ENCODE results near the gene LYPD5.

Gene LYPD5

DNA sequence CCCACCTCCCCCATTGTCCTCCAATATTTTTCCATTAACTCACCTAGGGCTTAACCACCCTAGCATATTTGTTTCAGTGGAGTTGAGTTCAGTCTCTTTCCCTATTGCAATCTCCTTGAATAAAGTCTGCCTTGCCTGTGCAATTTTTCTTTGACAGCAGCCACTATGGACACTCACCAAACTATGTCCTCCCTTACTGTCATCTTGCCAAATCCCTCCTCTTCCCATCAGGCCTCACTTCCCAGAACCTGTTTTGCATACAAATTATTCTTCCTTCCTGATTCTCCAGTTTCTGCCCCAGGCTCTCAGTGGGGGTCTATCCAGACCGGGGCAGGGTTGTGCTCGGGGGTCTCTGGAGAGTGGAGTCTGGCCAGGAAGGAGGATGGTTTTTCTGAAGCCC, 2.2 kb upstream of the LYPD5 start:
- DNase-seq: no peak

DNA sequence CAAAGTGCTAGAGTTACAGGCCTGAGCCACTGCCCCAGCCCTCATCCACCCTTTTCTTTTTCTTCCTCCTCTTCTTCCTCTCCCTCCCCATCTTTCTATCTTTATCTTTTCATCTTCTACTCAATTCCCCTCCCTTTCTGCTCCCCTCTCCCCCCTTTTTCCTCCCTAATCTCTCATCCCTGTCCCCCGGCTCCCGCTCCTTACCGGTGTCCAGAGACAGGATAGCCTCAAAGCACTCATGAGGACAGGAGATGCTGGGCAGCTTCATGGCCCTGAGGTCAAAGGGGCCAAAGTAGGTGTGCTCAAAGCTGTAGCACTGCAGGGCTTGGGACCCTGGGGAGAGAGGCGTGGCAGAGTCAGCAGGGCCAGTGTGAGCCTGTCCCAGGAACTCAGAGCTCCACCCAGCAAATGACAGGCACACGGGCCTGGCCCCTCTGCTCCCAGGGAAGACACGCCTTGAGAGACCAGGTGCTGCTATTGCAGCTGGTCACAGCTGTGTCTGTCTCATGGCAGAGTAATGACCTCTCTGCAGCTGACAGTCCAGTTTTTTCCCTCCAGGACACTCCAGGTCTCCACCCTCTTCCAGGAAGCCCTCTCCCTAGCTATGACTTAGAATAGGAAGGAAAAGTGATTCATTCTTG, 2.6 kb downstream of the LYPD5 start:
- DNase-seq: no peak

DNA sequence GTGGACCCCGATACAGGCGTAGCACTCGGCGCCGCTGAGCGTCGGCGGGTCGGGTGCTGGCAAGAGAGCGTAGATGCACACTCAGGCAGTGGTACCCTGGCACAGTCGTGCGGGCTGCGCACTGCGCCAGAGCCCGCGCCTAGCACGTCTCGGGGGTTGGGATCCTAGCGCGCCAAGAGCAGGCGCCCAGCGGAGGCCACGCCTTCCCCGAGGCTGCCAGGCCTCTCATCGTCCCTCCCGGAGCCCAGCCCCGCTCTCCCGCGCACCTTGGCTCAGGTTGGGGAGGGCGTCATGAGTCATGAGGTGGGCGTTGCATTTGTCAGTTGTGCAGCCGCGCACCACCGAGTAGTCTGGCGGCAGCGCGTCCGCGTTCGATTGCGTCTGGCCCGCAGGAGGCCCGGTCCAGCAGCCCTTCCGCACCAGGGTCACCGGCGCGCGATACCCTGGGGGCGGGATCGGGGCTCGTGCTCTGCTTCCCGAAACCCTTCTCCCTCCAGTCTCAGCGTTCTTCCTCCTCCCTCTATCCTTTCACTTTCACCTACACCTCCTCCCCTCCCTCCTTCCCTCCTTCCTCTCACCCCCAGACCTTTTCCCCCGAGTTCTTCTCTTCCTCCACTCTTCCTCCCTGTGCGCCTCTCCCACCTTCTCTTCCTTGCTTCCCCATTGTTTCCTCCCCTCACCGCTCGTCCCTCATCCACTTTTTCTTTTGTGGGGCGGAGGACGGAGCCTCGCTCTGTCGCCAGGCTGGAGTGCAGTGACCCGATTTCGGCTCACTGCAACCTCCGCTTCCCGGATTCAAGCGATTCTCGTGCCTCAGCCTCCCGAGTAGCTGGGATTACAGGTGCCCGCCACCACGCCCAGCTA, 3.5 kb downstream of the LYPD5 start:
- peak; percentile 62 for DNase-seq

- DNase-seq: no peak
Observed at GRCh38 chr19:43798026-43798545, 4.2 kb downstream of the LYPD5 start.

DNA sequence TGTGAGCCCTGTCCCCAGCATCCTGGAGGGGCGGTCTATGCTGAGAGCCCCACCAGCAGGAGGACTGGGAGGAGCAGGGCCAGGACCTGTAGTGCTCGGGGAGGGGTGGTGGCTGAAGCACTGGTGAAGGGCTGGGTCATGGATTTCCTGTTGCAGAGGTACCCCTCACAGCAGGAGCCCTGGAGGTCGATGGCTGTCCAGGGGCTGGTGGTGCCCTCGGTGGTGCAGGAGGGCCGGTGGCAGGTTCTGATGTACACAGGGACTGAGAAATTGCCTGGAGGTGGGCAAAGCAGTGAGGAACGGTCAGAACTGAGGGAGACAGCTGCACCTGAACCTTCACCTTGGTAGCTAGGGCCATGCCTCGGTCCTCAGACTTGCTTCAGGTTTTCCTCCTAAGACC, 4.7 kb downstream of the LYPD5 start:
- DNase-seq: no peak

GRCh38 chr19:43797118-43797517, 5.1 kb downstream of the LYPD5 start:
- DNase-seq: no peak

GRCh38 chr19:43790587-43790986, 11.7 kb downstream of the LYPD5 start:
- DNase-seq: no peak

GRCh38 chr19:43789029-43789428, 13.2 kb downstream of the LYPD5 start:
- no peak for DNase-seq

GRCh38 chr19:43786665-43787064, 15.6 kb downstream of the LYPD5 start:
- no peak for DNase-seq

DNA sequence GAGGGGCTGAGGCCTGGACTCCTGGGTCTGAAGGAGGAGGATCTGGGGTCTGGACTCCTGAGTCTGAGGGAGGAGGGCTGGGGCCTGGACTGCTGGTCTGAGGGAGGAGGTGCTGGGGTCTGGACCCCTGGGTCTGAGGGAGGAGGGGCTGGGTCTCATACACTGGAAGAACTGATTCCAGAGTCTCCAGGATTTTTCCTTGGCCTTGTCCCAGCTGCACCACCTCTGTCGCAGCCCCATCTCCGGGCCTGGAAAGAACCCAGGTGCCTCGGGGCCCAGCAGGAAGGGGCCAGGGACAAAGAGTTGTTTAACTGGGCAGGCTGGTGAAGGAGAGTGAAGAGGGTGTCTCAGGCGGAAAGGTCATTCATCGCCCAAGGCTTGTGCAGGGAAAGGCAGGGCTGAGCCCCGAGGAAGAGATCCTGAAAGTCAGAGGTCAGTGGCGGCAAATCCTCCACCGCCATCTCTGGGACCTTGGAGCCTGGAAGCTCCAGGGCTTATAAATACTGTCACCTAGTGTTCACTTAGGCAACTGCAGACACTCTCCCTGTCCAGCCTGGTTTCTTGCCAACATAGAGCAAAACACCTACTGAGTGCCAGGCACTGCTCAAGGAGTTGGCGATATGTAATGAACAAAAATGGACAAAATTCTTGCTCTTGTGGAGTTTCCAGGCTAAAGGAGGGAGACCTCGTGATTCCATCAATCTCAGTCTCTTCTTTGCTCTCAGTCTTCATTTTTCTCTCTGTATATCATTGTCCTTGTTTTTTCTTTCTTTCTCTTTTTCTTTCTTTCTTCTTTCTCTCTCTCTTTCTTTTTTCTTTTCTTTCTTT, 17.1 kb downstream of the LYPD5 start:
- DNase-seq: peak; percentile 70

DNA sequence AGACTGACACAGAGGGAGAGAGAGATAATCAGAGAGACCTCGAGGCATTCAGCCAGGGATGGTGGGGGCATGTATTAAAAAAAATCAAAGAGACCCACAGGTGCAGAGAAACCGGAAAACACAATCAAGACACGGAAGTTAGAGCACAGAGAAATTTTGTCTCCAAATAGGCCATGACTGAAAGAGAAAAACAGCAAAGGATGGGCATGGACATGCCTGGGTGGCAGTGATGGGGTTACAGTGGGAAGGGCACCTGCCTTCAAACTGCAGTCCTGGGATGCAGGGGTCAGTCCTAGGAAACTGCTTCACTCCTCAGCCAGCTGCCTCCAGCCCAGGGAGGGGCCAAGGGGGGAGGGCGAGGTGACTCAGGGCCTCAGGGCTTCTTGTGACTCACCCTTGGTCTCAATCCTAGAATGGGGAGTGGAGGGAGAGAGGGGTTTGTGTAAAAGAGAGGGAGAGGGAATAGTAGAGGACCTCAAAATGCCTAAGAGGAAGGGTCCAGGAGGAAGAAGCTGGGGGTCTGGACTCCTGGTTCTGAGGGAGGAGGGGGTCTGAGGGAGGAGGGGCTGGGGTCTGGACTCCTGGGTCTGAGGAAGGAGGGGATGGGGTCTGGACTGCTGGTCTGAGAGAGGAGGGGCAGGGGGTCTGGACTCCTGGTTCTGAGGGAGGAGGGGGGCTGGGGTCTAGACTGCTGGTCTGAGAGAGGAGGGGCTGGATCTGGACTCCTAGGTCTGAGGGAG, 17.8 kb downstream of the LYPD5 start:
- DNase-seq: peak; percentile 74

DNA sequence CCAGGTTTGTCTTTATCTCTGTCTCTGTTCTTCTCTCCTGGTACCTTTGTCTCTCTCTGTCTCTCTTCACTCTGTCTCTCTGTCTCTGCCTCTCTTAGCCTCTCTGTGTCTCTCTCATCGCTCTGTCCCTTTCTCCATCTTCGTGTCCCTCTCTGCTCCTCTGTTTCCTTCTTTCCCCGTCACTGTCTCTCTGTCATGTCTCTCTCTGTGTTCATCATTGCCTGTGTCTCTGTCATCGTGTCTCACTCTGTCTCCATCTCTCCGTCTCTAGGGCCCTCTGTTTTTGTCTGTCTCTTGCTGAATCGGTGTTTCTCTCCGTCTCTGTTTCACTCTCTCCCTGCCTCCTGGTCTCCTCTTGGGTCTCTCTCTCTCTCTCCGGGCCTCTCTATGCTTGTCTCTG, 18.6 kb downstream of the LYPD5 start:
- DNase-seq: no peak

DNA sequence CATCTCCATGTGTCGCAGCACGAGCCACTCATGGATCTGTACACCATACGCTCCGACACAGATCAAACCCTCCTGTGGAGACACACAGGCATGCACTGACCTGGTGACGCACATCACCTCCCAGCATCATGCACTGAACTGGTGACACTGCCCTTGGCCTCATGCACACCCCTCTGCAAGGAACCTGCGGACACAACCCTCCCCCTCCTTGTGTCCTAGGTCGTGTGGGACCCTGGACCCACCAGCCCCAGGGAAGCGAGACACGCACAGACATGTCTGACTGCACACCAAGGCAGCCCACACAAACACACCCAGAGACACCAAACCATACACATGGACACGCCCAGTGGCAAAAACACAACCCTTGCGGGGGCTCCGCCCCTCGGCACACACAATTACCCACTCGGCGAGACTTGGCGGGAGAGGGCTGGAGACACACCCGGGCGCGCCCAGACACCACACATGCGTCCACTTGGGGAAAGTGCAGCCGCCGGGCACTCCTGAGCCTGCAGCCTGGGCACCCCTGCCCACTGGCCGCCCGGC, 19.5 kb downstream of the LYPD5 start:
- peak; percentile 42 for DNase-seq

DNA sequence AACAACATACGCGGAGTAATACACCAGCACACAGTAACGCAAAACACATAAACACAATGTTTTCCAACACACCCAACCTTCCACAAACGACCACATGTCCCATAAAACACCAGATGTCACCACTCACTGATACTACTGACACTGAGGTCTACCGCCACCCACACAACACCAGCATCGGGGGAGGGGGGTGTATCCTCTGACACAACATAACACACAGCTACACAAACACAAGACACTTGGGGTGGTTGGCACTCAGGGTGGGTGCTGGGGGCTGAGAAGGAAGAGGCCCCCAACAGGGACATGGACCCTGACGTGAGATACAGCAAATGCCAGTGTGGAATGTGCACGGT, 20.0 kb downstream of the LYPD5 start:
- DNase-seq: peak; percentile 11

DNA sequence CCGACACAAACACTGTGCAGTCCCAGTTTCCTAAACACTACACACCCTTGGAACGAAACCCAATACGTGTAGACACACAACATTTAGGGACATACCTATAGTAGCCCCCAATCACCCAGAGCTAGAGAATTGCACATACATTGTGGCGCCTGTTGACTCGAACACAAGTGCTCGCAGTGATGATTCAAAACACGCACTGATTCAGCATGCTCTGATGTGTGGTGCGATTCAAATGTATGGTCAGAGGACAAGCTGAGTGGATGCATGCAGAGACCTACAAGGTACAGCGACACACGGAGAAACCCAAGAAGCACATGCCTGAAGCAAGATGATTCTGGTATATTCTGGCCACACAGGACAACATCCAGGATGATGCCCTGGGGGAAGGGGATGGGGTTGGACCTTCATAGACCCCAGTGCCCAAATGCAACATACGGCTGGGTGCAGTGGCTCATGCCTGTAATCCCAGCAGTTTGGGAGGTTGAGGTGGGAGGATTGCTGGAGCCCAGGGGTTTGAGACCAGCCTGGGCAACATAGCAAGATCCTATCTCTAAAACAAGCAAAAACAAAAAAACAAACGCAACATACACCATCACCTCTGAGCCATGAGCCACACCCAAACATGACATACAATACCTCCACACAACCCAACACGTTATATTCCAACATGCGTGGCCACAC, 20.5 kb downstream of the LYPD5 start:
- DNase-seq: peak; percentile 37

DNA sequence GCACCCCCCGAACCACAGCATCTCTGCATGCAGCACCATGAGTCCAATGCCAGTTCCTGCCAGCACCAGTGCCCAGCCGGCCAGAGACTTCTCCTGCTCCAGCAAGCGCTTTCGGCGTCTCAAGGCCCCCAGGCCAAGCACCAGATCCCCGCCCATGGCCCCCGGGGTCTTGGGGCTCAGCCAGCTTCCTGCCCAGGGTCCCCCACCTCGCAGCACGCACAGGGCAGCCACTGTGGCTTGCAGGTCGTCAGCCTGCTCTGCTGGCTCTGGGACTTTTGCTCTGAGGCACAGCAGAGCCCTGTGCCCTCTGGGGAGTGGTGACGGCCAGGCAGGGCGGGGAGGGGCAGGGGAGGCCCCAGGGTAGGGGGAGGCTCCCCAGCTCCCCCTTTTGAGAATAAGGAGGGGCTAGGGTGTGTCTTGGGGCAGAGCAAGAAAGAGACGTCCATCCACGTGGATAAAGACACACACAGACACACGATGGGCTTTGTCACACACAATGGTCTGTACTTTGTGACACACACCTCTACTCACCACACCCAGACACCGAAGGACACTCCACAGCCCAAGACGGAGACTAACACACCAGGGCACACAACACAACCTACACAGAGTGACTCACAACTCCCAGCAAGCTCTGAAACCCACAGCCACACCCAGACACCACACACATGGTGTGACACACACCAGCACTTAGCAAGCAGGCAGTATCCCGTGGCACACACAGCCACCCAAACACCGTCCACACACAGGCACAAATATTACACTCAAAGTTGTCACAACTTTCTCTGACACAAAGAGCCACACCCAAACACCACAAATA, 21.3 kb downstream of the LYPD5 start, which contains the start of gene KCNN4:
Gene KCNN4 (minus strand): TSS at position 268 of the 820 bp plus-strand sequence. CDS start 112 bp downstream, at position 156.
- DNase-seq: peak; percentile 95

GRCh38 chr19:43779820-43780219, 22.4 kb downstream of the LYPD5 start:
- DNase-seq: no peak

- no peak for DNase-seq
Observed at GRCh38 chr19:43779147-43779819, 23.0 kb downstream of the LYPD5 start.

DNA sequence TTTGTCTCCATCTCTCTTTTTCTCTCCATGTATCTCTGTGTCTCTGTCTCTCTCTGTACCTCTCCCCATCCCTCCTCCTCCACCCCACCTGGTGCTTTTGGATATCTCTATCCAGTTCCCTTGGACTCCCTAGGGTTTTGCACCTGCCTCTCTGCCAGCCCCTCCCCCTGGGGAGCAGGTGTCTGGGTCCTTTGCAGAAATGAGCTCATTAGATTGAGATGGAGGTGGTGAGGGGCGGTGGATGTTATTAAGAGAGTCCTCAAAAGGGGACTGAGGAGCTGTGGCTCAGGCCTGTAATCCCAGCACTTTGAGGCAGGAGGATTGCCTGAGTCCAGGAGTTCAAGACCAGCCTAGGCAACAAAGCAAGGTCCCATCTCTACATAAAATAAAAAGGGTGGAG, 23.6 kb downstream of the LYPD5 start:
- DNase-seq: no peak

- peak; percentile 84 for DNase-seq
Observed at GRCh38 chr19:43777163-43777695, 25.0 kb downstream of the LYPD5 start.
